Glomerular endothelial cell (primary cell): Measurements from ENCODE around the gene ZNF766. TPM values are rescaled to one million over a fixed set of nuclear protein-coding genes. Genes with fewer than 3 reads are reported as not detected.

ENCODE experiments used
- total RNA-seq: library from RNA; depleted of rRNA; stranded (reverse); fragments of >200 nt; gene quantifications from 2 replicates; pipeline ENCODE4 v1.2.3, GENCODE V29; 2015

The ZNF766 gene
- total RNA-seq, 1 donor from 2014 or later, result 9.5 TPM

Other genes with a start within 250 kb of the ZNF766 start
- gene ZNF614, start 241.2 kb upstream of the ZNF766 start, total RNA-seq, result 8.8 TPM in 2 replicates
- gene ZNF432, start 220.7 kb upstream of the ZNF766 start, total RNA-seq, result 6.1 and 7.7 TPM in 2 replicates
- gene ZNF841, start 173.8 kb upstream of the ZNF766 start, total RNA-seq, result 6.8 and 14.8 TPM in 2 replicates
- 5.1 and 7.5 TPM in 2 replicates for gene ZNF616, start 129.6 kb upstream of the ZNF766 start, total RNA-seq
- gene ZNF836, start 98.0 kb upstream of the ZNF766 start, total RNA-seq, result 5.5 and 10.2 TPM in 2 replicates
- gene PPP2R1A, start 79.5 kb upstream of the ZNF766 start, total RNA-seq, result 322 and 337 TPM in 2 replicates
- gene ZNF480, start 27.6 kb downstream of the ZNF766 start, total RNA-seq, result 4.0 and 6.4 TPM in 2 replicates
- 4.9 and 5.3 TPM in 2 replicates for gene ZNF610, start 66.7 kb downstream of the ZNF766 start, total RNA-seq
- 11.3 and 24.8 TPM in 2 replicates for gene ZNF880, start 100.3 kb downstream of the ZNF766 start, total RNA-seq
- gene ZNF528, start 128.3 kb downstream of the ZNF766 start, total RNA-seq, result 15.7 and 25.4 TPM in 2 replicates
- not detected in 2 replicates for gene ZNF534, start 159.6 kb downstream of the ZNF766 start, total RNA-seq
- gene ZNF578, start 184.0 kb downstream of the ZNF766 start, total RNA-seq, result 3.5 and 4.3 TPM in 2 replicates